Peyer's patch (tissue), 4 donors: ENCODE measurements around the gene CCNDBP1.

Source experiments
- POLR2A ChIP-seq, 2 donors: fragments of 450-650 bp; IDR thresholded peaks; one replicate each; pipeline ENCODE4 v1.5.1; 2017; ENCODE audit warnings: antibody characterized with exemption in 2 of 2, mild to moderate bottlenecking in 2 of 2, moderate library complexity in 2 of 2
- TF ChIP-seq, protein P1 (sequence below), 6 experiments: fragments of 450-650 bp in 4 of 6; fragments of 200-600 bp in 2 of 6; sonication (generic) in 1 of 6; IDR thresholded peaks; one replicate each; pipeline ENCODE4 v1.5.1; 2017 to 2019; ENCODE audit warnings: antibody characterized with exemption in 6 of 6, mild to moderate bottlenecking in 3 of 6, moderate library complexity in 1 of 6

DNA sequence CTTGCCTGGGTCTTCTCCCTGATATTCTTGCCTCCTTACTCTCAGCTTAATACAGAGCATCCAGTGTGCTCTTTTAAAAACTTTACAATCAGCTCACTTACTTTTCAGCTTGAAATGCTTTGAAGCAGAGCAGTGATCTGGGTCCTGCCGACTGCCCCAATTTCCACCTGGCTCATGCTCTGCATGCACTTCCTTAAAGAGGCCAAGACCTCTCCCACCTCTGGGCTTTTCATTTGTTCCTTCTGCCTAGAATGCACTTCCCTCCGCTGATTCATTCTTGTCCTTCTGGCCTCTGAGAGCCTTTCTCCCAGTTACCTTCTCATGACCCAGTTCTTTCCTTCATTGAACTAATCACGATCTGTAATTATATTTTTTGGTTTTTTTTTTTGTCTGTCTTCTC, 1.9 kb upstream of the CCNDBP1 start:
- TF ChIP-seq, protein P1, sequence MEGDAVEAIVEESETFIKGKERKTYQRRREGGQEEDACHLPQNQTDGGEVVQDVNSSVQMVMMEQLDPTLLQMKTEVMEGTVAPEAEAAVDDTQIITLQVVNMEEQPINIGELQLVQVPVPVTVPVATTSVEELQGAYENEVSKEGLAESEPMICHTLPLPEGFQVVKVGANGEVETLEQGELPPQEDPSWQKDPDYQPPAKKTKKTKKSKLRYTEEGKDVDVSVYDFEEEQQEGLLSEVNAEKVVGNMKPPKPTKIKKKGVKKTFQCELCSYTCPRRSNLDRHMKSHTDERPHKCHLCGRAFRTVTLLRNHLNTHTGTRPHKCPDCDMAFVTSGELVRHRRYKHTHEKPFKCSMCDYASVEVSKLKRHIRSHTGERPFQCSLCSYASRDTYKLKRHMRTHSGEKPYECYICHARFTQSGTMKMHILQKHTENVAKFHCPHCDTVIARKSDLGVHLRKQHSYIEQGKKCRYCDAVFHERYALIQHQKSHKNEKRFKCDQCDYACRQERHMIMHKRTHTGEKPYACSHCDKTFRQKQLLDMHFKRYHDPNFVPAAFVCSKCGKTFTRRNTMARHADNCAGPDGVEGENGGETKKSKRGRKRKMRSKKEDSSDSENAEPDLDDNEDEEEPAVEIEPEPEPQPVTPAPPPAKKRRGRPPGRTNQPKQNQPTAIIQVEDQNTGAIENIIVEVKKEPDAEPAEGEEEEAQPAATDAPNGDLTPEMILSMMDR (IDR thresholded peaks at IDR 0.05): no peak
- TF ChIP-seq POLR2A (IDR thresholded peaks at IDR 0.05): no peak
